Astrocyte (in vitro differentiated cells and primary cell): ENCODE data around the gene BLOC1S3. TPM values are rescaled to one million over a fixed set of nuclear protein-coding genes. Genes with fewer than 3 reads are reported as not detected.
A peak's percentile ranks its signal among the peaks of the same experiment; 100 is the strongest.

Source experiments
- DNase-seq: peaks from one replicate; pipeline ENCODE4 v3.0.0-alpha.2; 2010; ENCODE audit warnings: low read depth
- FAIRE-seq: peaks from 2 replicates; lab custom pipeline; 2011; peaks lifted over from hg19 to GRCh38; lab: Jason Lieb, UNC
- H2AFZ ChIP-seq: 2 replicates; pipeline ENCODE4 v1.6.0; 2012; ENCODE audit warnings: low read depth, low read length, inconsistent platforms
- H3K27ac ChIP-seq: 2 replicates; pipeline ENCODE4 v1.5.1; 2011; ENCODE audit warnings: low read depth, low read length, inconsistent platforms
- H3K27me3 ChIP-seq: 2 replicates; pipeline ENCODE4 v1.6.0; 2011; ENCODE audit warnings: low read length, inconsistent platforms; ENCODE audit not compliant: insufficient read depth
- H3K36me3 ChIP-seq: 2 replicates; pipeline ENCODE4 v1.5.1; 2011; ENCODE audit warnings: low read length, inconsistent platforms; ENCODE audit not compliant: insufficient read depth
- H3K4me1 ChIP-seq: 2 replicates; pipeline ENCODE4 v1.5.1; 2011; ENCODE audit warnings: low read length, inconsistent platforms; ENCODE audit not compliant: insufficient read depth
- H3K4me2 ChIP-seq: 2 replicates; pipeline ENCODE4 v1.6.0; 2012; ENCODE audit warnings: low read length, inconsistent platforms
- H3K4me3 ChIP-seq: 2 replicates; pipeline ENCODE4 v1.5.1; 2011; ENCODE audit warnings: low read depth, mild to moderate bottlenecking, low read length, inconsistent platforms; ENCODE audit not compliant: insufficient read depth
- H3K79me2 ChIP-seq: 2 replicates; pipeline ENCODE4 v1.6.0; 2012; ENCODE audit warnings: mild to moderate bottlenecking, low read length, inconsistent platforms; ENCODE audit not compliant: insufficient read depth
- H3K9ac ChIP-seq: 2 replicates; pipeline ENCODE4 v1.6.0; 2012; ENCODE audit warnings: mild to moderate bottlenecking, low read length, inconsistent platforms
- H3K9me3 ChIP-seq: 2 replicates; pipeline ENCODE4 v1.5.1; 2012; ENCODE audit warnings: low read depth, mild to moderate bottlenecking, low read length, inconsistent platforms; ENCODE audit not compliant: insufficient read depth
- H4K20me1 ChIP-seq: 2 replicates; pipeline ENCODE4 v1.6.0; 2012; ENCODE audit warnings: low read length, inconsistent platforms; ENCODE audit not compliant: insufficient read depth
- H3K27ac Mint-ChIP-seq: one replicate; pipeline ENCODE4 v1.8.0; 2021; ENCODE audit warnings: mild to moderate bottlenecking, mixed read lengths; ENCODE audit not compliant: unreplicated experiment
- H3K27me3 Mint-ChIP-seq: one replicate; pipeline ENCODE4 v1.8.0; 2021; ENCODE audit warnings: low read depth, mixed read lengths; ENCODE audit not compliant: unreplicated experiment
- H3K36me3 Mint-ChIP-seq: one replicate; pipeline ENCODE4 v1.8.0; 2021; ENCODE audit warnings: low read depth, mixed read lengths; ENCODE audit not compliant: unreplicated experiment
- H3K4me1 Mint-ChIP-seq: one replicate; pipeline ENCODE4 v1.8.0; 2021; ENCODE audit warnings: low read depth, mixed read lengths; ENCODE audit not compliant: unreplicated experiment
- H3K4me3 Mint-ChIP-seq: one replicate; pipeline ENCODE4 v1.8.0; 2021; ENCODE audit warnings: mild to moderate bottlenecking, moderate library complexity, mixed read lengths; ENCODE audit not compliant: unreplicated experiment
- H3K9me3 Mint-ChIP-seq: one replicate; pipeline ENCODE4 v1.8.0; 2021; ENCODE audit warnings: mild to moderate bottlenecking, mixed read lengths; ENCODE audit not compliant: unreplicated experiment
- EZH2 ChIP-seq: IDR thresholded peaks from 2 replicates; pipeline ENCODE4 v1.6.1; 2012; ENCODE audit warnings: mild to moderate bottlenecking, low read length, inconsistent platforms; ENCODE audit not compliant: insufficient read depth
- total RNA-seq: library from RNA; stranded (reverse); gene quantifications from 2 replicates; pipeline ENCODE4 v1.2.1, GENCODE V29; 2021
- TF ChIP-seq, protein P1 (sequence below): IDR thresholded peaks from 2 replicates; pipeline ENCODE4 v1.5.1; 2011; ENCODE audit warnings: low read depth, mild to moderate bottlenecking, inconsistent platforms, low read length, moderate library complexity; ENCODE audit not compliant: insufficient read depth

The BLOC1S3 gene
- total RNA-seq, 1 donor from 2014 or later = 14.5 TPM

DNA sequence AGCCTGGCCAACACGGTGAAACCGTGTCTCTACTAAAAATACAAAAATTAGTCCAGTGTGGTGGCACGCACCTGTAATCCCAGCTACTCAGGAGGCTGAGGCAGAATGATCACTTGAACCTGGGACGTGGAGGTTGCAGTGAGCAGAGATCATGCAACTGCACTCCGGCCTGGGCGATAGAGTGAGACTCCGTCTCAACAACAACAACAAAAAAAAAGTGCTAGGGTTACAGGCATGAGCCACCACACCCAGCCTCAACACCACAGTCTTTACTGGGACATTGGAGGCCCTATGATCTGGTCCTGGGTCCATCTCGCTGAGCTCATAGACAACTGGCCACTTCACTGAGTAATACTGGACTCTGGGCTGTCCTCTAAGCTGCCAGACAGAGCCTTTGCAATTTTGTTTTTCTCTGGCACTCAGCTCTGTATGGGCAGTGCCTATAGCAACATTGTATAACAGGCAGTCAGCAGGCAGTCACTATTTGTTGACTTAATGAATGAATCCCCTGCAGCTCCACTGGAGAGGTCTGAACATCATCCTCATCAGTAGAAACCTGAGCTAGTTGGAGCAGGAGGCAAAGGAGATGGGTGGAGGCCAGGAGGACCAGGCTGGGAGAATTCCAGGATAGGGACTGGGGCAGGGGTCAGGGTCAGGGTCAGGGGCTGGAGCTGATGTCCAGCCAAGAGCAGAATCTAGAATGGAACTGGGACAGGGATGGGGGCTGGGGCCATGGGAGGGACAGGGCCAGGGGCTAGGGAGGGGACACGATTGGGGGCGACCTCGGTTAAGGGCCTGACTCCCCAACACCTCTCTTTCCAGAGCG lies 8.1 kb downstream of the BLOC1S3 start:
- Histone ChIP-seq H3K9ac (no peak overlapping the region), H4K20me1 (peaks cover 7% of the 10 kb centered on the region), H3K27ac (no peak overlapping the region), H3K79me2 (no peaks in the 10 kb centered on the region), H2AFZ (no peak overlapping the region), H3K4me2 (no peak overlapping the region), H3K4me1 (no peaks in the 10 kb centered on the region), H3K9me3 (no peaks in the 10 kb centered on the region), H3K4me3 (no peak overlapping the region), H3K27me3 (no peaks in the 10 kb centered on the region), H3K36me3 (no peaks in the 10 kb centered on the region)
- no peaks in the 10 kb centered on the region for H3K9me3 Mint-ChIP-seq
- H3K4me3 Mint-ChIP-seq = no peak overlapping the region
- H3K4me1 Mint-ChIP-seq = peaks cover 2% of the 10 kb centered on the region
- H3K27ac Mint-ChIP-seq = no peak overlapping the region
- DNase-seq (no peak), FAIRE-seq (no peak)
- H3K27me3 Mint-ChIP-seq = peaks cover 4% of the 10 kb centered on the region
- TF ChIP-seq, protein P1, sequence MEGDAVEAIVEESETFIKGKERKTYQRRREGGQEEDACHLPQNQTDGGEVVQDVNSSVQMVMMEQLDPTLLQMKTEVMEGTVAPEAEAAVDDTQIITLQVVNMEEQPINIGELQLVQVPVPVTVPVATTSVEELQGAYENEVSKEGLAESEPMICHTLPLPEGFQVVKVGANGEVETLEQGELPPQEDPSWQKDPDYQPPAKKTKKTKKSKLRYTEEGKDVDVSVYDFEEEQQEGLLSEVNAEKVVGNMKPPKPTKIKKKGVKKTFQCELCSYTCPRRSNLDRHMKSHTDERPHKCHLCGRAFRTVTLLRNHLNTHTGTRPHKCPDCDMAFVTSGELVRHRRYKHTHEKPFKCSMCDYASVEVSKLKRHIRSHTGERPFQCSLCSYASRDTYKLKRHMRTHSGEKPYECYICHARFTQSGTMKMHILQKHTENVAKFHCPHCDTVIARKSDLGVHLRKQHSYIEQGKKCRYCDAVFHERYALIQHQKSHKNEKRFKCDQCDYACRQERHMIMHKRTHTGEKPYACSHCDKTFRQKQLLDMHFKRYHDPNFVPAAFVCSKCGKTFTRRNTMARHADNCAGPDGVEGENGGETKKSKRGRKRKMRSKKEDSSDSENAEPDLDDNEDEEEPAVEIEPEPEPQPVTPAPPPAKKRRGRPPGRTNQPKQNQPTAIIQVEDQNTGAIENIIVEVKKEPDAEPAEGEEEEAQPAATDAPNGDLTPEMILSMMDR = no peak
- no peak for TF ChIP-seq EZH2
- H3K36me3 Mint-ChIP-seq = no peaks in the 10 kb centered on the region

DNA sequence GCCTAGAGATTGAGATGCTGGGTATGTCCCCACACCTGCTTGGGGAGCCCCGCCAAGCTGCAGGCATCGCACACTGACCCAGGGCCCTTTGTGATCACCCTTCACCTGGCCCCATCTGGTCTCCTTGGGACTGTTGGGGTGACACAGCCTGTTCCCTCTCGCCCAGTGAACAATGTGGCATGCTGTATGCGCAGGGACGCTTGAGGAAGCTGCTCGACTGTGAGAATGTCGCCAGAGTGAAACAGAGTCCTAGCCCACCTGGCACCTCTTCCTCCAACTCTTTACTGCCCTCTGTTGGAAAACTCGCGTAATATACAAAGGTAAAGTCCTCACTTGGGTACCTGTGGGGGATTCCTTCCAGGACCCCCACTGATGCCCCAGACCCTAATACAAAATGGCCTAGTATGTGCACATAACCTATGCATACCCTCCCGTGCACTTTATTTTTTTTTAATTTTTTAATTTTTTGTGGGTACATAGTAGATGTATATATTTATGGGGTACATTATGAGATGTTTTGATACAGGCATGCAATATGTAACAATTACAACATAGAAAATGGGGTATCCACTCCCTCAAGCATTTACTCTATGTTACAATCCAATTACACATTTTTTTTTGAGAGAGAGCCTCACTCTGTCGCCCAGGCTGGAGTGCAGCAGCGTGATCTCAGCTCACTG lies 9.0 kb downstream of the BLOC1S3 start:
- Histone ChIP-seq H3K27ac (no peak overlapping the region), H2AFZ (no peak overlapping the region), H4K20me1 (peaks cover 4% of the 10 kb centered on the region), H3K9ac (no peak overlapping the region), H3K4me3 (no peak overlapping the region), H3K36me3 (no peaks in the 10 kb centered on the region), H3K9me3 (no peaks in the 10 kb centered on the region), H3K4me1 (no peaks in the 10 kb centered on the region), H3K4me2 (no peak overlapping the region), H3K79me2 (no peaks in the 10 kb centered on the region), H3K27me3 (no peaks in the 10 kb centered on the region)
- H3K36me3 Mint-ChIP-seq = no peaks in the 10 kb centered on the region
- H3K27me3 Mint-ChIP-seq = peaks cover 4% of the 10 kb centered on the region
- H3K9me3 Mint-ChIP-seq = no peaks in the 10 kb centered on the region
- H3K4me3 Mint-ChIP-seq = no peak overlapping the region
- no peak overlapping the region for H3K27ac Mint-ChIP-seq
- peaks cover 2% of the 10 kb centered on the region for H3K4me1 Mint-ChIP-seq
- FAIRE-seq = no peak
- TF ChIP-seq EZH2 = no peak
- TF ChIP-seq, protein P1 = peak; percentile 41
- DNase-seq = no peak
